GM21723 (cell line): Measurements from ENCODE around the gene SPG7.

Source experiments
- ATAC-seq: cut with Tn5 transposase; IDR thresholded peaks from one replicate; pipeline ENCODE4 v1.9.1; 2021; ENCODE audit warnings: mild to moderate bottlenecking, moderate library complexity; ENCODE audit not compliant: unreplicated experiment

SPG7 gene

GRCh38 chr16:89484923-89485679 is 23.1 kb upstream of the SPG7 start:
- no peak for ATAC-seq

DNA sequence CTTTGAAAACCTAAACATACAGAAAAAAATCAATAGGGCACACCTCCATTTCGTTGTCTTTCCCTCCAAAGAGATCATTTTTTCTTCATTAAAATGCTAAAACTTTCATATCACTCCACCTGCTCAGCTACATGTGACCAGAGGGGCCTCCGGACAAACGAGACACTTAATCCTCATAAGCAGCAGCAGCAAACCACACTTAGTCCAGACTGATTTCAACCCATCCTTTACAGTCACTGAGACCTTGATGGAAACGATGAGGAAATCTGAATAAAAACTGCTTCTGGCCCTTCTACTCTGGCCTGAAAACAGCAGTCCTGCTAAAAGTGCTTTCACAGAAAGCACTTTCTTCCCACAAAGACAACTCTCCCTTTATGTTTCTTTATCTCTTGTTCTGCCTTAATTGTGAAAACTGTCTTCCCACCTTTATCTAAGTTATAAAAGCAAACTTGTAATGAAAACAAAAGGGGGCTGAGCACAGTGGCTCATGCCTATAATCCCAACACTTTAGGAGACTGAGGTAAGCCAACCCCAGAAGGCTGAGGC is 22.4 kb upstream of the SPG7 start:
- ATAC-seq = no peak

DNA sequence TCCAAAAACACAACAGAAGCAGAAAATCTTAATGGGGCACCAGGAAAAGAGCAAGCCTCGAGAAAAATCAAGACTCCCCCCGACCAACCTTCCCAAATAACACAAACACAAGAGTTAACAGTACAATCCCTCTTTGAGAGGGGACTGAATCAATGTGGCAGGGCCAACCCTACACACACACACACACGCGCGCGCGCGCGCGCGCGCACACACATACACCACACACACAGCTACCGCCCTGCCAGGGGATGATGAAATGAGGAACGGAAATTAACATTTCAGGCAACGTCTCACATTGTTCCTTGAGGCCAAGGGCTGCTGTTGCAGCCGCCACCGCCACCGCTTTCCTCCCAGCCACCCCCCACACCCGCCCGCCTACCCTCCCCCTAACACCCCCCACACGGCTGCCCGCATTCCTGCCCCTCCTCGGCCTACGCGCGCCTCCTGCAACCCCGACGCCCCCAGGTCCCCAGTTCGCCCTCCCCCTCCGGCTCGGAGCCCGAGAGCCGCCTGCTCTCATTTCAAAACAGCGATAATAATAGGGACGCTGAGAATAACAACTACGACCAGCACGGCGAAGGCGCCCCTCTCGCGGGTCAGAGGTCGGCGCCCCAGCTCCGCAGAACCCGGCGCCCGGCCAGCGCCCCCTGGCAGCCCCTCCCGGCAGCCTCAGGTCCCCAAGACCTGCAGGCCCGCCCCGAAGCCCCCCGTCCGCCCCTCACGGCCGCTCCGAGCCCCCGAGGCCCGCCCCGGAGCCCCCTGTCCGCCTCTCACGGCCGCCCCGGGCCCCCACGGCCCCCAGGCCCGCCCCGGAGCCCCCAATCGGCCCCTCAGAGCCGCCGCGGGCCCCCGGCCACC is 18.9 kb upstream of the SPG7 start:
- ATAC-seq = no peak

GRCh38 chr16:89489898-89490438 is 18.2 kb upstream of the SPG7 start:
- no peak for ATAC-seq

DNA sequence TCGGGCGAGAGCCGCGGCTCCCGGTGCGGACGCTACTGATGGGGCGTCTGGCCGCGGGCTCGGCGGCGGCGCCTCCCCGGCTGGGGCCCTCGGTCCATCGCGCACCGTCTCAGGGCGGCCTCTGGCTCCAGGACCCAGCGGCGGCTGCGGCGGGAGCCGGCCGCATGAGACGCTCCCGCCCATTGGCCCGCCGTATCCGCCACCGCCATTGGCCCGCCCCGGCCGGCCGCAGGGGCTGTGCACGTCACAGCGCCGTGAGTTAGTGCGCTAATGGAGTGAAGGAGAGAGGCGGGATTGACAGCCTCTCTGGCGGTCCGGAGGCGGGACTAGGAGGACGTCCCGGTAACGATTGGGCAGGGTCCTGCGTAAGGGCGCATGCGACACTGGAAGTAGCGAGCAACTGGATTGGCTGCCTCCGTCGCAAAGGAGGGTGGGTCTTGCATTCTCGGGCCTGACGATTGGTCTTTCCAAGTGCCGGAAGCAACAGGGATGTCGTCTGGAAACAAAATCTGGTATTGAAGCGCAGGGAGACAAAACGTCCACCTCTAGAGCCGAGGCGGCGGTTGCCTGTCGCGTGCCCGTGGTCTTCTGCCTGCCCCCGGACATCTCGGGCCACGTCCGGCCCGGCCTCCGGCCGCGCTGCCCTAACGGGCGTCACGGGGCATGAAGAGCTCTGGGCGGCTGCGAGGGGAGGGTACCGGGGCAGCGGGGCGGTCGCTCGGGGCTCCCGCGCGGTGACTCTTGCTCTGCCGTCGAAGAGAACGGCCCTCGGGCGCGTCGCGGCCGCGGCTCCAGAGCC is 17.6 kb upstream of the SPG7 start, which contains the start of gene ANKRD11:
TSS of gene ANKRD11 (minus strand) at position 123 of the 799 bp plus-strand sequence. CDS start 173,542 bp downstream, outside the sequence.
- peak; percentile 82 for ATAC-seq

- no peak for ATAC-seq
Observed at GRCh38 chr16:89491238-89491869, 16.8 kb upstream of the SPG7 start.

- ATAC-seq = no peak
Observed at GRCh38 chr16:89491974-89492687, 16.1 kb upstream of the SPG7 start.

GRCh38 chr16:89493776-89494175 is 14.4 kb upstream of the SPG7 start:
- ATAC-seq = no peak

DNA sequence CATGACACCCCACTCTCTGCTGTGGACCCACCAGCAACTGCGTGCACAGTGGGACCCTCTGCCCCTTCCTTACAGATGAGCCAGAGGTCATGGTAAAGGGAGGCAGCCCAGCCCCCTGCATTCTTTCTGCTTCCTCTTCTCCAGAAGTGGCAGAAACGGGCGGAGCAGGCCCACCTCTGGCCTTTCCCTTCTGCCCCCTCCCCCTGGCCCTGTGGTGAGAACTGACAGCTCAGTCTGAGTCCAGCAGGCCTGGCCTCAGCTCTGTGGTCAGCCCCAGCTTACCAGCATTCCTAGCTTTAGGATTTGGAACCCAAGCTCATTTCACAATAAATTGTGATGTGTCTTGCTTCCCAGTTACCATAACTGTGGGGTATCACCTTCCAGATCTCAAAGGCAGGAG is 13.1 kb upstream of the SPG7 start:
- ATAC-seq = no peak

GRCh38 chr16:89498839-89499238 is 9.4 kb upstream of the SPG7 start:
- ATAC-seq = no peak

DNA sequence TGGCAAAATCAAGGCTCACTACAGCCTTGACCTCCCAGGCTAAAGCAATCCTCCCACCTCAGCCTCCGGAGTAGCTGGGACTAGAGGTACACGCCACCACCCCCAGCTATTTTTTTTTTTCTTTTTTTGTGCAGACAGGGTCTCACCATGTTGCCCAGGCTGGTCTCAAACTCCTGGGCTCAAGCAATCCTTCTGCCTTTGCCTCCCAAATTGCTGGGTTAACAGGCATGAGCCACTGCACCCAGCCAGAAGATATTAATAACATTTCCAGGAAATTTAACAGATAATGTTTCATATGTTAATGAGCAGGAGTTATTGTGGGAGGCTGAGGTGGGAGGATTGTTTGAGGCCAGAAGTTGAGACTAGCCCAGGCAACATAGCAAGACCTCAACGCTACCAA is 8.4 kb upstream of the SPG7 start:
- no peak for ATAC-seq

DNA sequence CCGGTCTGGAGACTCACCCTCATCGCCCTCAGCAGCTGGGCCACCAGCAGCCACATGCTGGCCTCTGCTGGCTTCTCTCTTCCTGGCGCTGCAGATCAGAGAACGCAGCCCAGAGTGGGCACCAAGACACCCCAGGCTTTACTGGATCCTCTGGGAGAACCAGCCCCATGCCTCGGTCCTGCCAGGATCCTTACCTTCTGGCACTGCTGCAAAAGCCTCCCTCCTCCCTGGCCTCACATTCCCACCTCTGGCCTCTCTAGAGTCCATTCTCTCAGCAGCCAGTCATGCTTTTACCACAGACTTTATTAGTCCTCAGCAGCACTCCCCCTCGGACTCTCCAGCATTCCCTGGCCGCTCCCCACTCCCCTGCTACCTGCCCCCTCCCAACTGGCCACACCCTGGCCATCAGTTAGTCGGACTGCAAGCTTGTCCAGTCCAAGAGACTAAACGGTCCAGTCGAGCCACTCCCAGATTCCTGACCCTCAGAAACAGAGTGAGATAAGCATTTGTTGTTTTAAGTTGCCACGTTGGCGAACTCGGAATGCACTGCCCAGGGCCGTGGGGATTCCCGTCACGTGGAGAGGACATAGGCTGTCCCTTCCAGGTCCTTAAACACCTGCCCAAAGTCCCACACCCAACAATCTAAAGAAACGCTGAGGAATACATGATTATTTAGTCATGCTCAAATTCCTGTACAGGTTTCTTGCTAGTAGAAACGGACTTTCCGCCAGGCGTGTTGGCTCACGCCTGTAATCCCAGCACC is 5.9 kb upstream of the SPG7 start:
- no peak for ATAC-seq

- no peak for ATAC-seq
Observed at GRCh38 chr16:89504091-89504490, 4.1 kb upstream of the SPG7 start.

DNA sequence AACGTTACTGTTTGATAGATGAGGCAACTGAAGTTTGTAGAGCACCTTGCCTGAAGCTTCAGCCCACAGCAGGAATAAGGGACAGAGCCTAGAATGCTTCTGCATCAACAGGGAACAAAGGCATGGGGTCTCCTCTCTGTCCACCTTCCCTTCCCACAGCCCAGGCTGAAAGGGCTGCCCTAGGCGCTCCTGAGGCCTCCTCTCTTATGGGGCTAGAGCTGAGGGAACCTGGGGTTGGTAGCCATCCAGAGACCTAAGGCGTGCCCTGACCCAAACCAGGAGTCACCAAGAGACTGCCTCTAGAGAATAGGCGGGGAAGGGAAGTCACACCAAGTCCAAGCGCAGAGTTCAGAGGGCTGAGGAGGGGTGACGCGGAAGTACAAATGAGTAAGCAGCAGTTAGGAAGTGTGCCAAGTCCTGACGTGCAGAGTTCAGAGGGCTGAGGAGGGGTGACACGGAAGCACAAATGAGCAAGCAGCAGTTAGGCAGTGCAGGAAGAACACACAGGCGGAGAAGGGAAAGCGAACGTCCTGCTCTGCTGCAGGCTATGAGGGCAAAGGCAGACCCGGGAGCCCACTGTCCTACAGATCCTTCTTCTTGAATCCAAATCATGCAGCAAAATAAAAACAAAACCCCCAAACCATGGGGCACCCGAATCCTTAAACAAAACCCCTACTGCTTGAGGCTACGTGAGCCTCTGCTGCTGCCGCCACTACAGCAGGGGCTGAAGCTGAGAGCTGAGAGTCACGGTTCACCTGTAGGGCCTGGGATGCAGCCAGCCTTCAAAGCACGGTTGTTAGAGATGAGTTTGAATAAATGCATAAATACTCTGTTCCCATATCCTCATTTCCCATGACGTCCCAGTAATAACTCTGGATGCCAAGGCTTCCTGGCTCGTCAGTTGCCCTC is 2.7 kb upstream of the SPG7 start:
- ATAC-seq = peak; percentile 34

GRCh38 chr16:89506113-89506504 is 2.1 kb upstream of the SPG7 start:
- ATAC-seq = no peak

GRCh38 chr16:89506791-89507191 is 1.4 kb upstream of the SPG7 start:
- no peak for ATAC-seq

- peak; percentile 29 for ATAC-seq
Observed at GRCh38 chr16:89507214-89507833, 879 bp upstream of the SPG7 start.
